GM20431 (cell line): Measurements from ENCODE around the gene THOC1.

Experiments used
- in situ Hi-C: fragments of 300-500 bp; cut with MseI, MboI; formaldehyde crosslinking; loops from one replicate; pipeline ENCODE4 v1.15.0; 2020; ENCODE audit warnings: low sequenced_read_pairs; ENCODE audit not compliant: unreplicated experiment

THOC1 gene

DNA sequence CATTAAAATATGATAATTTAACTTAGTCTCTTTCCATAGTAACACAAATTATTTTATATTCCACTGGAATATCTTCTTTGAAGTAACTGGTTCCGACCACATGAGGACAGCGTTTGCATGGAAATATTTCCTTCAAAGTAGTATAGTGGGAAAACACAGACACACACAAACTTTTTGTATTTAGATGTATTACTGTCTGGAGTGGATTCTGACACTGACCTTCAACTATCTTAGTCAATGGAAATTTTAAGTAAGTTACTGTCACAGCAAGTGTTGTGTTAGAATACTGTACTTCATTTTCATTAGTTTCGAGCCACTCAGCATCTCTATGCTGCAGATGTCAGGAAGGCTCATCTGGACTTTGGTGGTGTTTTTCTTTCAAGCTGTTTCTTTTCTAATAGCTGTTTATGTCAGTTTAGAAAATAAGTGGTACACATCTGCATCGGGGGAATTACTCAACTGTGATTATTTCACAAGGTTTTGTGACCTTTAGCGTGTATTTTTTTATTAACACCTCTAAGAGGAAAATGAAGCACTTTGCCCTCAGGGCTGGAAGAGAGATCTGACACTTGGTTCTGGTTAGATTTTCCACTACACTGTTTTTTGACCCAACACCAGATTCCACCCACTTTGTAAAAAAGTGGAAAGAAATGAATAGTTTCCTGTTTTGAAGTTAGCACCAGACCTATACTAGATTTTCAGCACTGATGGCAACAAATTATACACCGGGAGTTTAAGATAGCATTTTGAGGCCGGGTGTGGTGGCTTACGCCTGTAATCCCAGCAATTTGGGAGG, 18.9 kb upstream of the THOC1 start:
- in situ Hi-C loops: no loop called here

DNA sequence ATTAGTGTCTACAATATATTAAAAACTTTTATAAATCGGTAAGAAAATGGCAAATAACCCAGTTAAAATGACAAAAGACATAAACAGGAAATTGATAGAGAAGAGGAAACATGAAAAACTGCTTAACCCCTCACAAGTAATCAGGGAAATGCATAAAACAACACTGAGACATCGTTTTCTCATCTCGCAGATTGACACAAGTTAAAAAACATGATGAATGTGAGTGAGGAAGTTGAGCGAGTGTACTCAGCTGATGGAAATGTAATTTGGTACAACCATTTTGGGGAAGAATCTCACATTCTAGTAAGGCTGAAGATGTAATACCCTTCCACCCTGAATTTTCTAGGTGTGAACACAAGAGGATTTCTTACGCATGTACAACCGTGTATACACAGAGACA, 18.0 kb upstream of the THOC1 start:
- in situ Hi-C loops: no loop called here

DNA sequence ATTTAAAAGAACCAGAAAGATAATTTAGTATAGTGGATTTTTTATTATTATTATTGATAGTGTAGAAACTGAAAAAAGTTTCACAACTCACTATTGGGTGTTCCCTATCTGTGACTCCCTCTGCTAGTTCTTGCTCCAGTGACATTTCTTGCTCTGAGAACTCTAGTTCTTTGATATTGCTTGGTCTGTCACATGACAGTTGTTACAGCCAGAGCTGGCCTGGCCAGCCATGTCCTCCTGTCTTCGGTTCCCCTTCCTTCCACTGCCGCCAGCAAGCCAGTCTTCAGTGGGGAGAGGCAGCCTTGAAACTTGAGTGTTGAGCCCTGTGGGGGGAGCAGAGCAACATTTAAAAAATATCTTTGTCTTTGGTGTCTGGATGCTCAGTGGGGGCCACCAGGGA, 7.6 kb upstream of the THOC1 start:
- in situ Hi-C loops: no loop called here

DNA sequence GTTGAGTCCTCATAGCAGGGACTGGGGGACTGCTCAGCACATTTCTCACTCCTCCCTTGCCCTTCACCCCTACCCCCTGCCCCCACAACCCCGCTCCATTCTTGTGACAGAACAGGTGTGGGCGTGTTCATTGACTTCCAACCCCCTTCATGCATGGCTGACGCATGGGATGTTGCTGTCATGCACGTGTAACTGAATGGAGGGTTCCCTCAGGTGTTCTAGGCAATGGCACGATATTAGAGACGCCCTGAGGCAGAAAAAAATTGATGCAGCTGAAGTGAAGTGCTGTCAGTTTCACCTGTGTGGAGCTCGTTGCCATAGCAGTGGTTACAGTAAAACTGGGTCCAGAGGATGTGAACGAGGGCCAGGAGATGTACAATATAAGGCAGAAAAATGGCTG, 6.5 kb upstream of the THOC1 start:
- in situ Hi-C loops: no loop called here

DNA sequence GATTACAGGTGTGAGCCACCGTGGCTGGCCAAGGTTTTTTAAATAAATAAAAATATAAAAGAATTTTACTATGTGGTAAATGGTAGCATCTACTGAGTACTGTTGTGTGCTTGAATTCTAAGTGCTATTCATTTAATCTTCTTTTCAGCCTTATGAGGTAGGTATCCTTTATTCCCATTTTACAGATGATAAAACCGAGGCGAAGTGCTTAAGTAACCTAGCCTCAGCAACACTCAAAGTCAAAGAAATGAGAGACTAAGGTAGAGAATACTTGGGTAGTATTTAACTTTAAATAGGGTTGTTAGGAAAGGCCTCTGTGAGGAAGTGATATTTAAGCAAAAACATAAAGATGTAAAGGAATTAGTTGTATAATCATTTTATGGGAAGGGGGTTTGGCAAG, 5.7 kb upstream of the THOC1 start:
- in situ Hi-C loops: no loop called here

DNA sequence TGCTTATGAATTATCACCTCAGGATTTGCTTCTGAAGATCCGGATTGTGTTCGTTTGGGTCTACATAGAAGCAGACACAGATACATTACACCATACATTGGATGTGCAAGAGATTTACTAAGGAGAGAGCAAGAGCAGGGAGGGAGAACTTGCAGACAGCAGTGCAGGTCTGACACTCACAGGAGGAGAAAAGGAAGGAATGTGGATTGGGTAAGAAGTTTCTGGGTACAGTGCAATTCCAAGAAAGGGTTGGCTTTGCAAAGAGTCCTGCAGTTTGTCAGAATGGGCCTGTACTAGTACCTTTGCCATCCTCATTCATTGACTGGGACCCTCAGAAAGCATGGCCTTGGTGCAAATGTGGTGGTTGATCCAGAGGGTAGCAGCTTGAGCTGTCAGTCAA, 4.8 kb upstream of the THOC1 start:
- in situ Hi-C loops: no loop called here

DNA sequence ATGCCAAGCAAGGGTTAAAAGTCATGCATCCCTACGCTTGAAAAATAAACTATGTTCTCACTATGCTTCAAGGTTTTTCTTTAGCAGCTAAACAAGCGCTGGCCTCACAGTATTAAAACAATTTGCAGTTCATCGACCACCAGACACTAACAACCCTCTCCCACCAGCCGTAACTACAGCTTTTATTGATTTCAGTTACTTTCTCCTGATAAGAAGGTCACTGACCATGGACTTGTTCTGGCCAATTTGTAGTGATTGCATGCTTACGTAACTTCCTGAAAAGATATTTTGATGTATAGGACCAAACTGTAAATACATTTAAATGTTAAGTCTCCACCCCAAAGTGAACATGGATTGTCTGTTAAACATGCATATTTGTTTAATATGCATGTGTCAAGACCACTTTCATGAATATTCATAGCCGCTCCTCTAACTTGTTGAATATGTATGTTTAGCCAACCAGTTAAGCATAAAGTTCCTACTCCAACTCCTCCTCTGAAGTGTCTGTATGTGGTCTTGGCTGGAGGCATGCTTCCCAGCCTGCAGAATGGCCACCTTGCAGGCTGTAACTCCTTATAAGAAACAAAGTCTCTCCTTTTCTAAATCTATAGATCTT, 1.7 kb upstream of the THOC1 start:
- in situ Hi-C loops: no loop called here

DNA sequence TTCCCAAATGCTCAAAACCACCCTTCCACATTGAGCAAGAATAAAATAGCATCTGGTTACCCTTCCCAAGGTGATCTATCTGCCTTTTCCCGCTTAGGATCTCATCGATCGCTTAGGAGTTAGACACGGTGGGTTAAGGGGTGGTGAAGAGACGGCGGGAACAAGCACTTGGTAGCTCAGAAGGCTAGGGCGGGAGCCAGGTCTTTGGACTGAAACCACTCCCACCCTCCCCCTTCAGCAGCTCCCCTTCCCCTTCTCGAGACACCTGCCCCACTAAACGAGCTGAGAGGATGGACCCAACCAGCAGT, 513 bp downstream of the THOC1 start:
- in situ Hi-C loops: no loop called here

DNA sequence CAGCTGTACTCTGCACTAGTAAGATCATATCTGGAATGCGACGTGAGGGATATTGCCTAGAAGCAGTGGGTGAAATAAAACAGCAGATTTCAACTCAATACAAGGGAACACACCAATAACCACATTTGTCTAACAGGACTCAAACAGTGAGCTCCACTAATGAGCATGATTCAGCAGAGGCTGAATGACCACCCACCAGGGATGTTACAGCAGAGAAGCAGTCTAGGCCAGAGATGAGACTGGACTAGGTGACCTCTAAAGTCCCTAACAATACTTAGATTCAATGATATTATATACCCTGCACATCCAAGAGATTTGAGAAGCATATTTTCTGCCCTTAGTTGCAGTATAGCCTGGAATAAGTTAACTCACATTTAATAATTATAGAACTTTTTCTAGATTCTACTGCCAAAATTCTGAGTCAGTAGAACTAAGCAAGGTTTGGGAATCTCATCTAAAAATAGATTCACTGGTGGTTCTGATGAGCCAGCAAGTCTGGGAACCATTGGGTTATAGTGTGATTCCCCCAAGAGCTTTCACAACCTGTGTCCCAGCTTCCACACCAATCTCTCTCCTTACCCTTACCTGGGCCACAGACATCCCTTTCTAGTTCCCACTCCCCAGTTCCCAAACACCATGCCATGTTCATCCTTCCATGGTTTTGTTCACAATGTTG, 6.3 kb downstream of the THOC1 start:
- in situ Hi-C loops: no loop called here

DNA sequence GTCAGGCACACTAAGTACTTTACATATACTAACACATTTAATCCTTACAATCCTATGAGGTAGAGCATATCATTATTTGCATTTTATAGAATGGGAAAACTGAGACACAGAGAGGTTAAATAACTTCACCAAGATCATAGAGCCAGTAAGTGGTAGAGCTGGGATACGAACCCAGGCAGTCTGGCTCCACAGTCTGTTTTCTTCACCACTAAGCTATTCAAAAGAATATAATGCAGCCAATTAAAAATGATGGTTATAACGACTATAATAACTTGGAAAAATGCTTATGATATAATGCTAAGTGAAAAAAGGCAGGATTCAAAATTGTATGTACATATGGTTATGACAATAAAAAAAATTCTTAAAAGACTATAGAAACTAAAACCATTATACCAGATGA, 7.3 kb downstream of the THOC1 start:
- in situ Hi-C loops: no loop called here

DNA sequence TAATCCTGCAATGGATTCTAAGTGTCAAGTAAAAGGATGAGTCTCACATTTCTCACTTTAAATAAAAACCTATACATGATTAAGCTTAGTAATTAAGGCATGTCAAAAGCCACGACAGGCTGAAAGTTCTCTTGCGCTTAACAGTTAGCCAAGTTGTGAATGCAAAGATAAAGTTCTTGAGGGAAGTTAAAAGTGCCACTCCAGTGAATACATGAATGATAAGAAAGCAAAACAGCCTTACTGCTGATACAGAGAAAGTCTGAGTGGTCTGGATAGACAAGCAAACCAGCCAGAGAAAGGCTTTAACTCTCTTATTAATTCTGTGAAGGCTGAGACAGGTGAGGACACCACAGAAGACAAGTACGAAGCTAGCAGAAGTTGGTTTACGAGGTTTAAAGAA, 12.7 kb downstream of the THOC1 start:
- in situ Hi-C loops: no loop called here

DNA sequence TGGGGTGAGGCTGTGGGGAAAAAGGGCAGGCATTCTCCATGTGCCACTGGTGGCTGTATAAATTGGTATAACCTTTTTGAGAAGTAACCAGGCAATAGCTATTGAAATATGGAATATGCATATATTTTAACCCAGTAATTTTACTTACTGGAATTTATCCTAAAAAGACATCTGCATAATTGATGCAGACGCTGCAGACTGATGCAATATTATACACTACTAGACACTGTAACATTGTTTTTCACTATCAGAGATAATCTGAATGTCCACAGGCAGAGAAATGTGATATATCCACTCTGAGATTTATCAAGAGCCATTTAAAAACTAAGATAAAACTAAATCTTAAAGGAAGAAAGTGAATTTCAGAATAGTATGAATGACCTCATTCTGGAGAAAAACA, 14.7 kb downstream of the THOC1 start:
- in situ Hi-C loops: no loop called here

DNA sequence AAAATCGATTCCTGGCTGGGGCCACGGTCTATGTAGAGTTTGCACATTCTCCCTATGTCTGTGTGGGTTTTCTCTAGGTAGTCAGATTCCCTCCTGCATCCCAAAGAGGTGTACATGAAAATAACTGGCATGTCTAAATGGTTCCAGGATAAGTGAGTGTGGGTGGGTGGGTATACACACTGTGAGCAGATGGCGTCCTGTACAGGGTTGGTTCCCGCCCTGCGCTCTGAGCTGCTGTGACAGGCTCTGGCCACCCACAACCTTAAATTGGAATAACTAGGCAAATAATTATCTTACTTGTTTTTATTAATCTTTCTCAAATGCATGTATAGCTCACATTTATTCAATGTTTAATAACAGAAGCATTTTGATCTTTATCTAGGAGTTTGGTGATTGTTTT, 16.3 kb downstream of the THOC1 start:
- in situ Hi-C loops: no loop called here

DNA sequence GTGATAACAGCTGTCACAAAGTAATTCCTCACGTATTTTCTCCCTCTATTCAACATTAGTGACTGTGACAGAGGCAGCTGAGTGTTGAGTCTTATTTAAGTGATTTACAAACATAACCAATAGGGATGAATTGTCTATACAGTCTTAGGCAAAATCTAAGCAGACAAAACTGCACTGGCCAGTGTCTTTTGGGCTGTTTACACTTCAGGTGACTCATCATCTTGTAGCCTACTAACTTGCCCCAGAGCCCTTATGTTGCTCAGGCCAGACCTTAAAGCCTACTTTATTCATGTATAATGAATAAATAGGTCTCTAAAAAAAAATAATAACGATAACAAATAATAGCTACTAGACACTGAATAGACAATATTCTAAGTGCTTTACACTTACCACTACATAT, 17.2 kb downstream of the THOC1 start:
- in situ Hi-C loops: no loop called here

DNA sequence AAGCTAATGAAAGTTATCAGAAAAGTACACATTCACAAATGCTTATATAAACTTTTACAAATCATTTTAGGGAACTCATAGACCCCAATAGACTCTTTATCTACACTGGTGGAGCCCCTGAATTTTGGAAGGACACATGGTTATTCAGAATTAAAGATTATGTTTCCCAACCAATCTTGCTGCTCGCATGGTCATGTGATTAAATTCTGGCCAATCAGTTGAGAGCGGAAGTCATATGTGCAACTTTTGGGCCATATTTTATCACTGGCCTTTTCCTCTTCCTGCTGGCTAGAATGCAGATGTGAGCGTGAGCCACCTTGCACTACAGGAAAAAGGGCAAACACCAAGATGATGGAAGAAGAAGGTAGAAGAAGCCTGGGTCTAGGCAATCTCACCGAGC, 19.8 kb downstream of the THOC1 start:
- in situ Hi-C loops: no loop called here

DNA sequence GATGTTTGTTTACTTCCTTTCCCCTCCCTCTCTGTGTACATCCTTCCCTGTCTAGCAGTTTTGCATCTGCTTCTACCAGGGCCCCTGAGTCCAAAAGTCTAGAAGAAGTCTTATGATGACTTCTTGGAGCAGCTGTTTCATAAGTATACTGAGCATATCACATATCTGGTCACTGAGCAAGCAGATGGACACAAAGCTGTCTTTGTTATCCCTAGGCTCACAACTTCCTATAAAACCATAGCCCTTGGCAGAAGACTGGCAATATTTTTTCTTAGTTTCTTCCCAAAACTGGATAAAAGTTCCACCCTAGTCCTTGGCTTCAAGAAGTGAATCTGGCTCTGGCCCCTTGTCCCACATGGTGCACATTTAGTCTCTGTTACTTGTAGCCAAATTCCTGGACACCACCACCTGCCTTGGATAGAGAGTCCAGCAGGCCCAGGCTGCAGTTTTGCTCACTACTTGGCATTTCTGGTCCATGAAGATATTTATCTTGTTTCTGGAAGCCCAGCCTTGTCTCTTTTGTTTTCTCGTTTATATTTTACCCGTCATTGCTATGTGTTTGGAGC, 22.5 kb downstream of the THOC1 start:
- in situ Hi-C loops: no loop called here

DNA sequence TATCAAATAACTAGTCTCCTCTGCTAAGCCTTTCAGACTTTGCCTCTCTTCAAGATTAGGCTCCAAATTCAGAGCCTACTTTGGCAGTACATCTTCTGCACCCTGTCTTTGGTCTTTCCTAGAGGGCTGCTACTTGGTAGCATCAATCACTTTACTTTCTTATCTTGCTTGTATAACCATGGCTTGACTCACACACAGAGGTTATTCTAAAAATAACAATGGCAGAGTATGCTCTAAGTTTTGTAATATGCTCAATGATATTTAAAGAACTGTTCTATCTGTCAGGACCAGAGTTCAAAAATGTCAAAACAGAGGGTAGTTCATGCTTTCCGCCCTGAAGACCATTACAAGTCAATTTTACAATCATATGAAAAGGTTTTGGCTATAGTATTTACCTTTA, 27.7 kb downstream of the THOC1 start:
- in situ Hi-C loops: no loop called here

DNA sequence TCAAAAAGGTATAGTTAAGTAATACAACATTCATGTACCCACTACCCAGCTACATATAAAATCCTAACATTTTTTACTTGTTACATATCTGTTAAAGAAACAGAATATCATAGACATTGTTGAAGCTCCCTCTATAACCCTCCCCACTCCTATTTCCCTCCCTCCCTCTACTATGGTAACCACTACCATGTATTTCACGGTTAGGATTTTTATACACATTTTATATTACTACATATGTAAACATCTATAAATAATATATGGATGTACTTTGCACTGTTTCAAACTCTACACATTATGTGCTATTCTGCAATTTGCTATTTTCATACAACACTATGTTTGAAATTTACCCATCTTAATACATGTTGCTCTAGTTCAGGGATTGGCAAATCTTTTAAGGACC, 36.3 kb downstream of the THOC1 start:
- in situ Hi-C loops: no loop called here

DNA sequence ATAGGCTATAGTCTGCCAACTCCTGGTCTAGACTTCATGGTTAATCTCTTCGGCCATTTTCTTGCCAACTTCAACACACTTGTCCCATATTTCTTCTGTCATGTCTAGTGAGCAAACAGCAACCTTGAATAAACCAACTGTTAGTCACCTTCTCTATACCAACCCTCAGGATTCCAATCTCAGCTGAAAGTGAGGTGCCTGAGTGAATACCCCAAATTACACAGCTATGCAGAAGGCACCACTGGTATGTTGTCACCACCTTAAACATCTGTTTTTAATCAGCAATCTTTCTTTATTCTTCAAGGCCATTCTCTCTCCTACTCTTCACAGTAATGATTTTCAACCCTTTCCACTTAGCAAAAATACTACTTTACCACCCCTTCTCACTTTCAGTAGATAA, 39.3 kb downstream of the THOC1 start:
- in situ Hi-C loops: no loop called here

DNA sequence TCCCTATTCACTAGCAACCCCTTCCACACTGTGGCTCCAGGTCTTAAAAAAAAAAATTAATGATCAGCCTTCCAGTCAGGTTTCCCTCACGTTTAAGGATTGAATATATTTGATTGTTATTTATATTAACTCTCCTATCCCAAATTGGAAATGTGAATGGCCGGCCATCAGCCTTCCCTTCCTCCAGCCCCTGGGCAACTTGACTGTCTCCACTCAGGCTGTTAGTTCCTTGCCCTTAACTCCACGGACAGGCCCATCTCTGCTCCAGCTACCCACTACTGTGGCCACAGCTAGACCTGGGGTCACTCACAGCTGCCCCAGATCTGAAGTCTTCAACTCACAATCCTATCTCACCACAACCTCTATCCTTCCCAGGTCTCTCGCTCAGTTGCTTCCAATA, 39.9 kb downstream of the THOC1 start:
- in situ Hi-C loops: no loop called here

DNA sequence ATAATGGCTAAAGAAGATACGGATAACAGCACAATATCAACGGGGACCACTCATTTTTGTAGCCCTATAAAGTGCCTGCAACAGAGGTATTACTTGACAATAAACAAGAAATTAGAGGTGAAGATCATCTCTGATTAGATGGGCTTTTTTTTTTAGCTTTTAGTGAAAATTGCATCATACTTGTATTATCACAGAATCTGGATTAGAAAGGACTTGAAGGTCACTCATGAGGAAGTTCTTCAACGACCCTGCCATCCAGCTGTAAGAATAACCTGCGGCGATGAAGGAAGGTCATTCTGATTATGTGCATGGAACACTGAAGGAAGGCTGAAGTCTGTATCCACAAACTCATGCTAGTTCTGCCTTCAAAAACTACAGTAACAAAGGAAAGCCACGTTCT, 40.5 kb downstream of the THOC1 start:
- in situ Hi-C loops: no loop called here
